Thyroid gland (tissue), 4 donors: ENCODE results near the gene PXN. TPM values are rescaled to one million over a fixed set of nuclear protein-coding genes. Genes with fewer than 3 reads are reported as not detected.

Source experiments
- DNase-seq, 2 donors: peaks; one replicate each; pipeline ENCODE4 v3.0.0-alpha.2; 2019
- H3K27ac ChIP-seq, 3 donors: fragments of 200-600 bp; sonication (generic); 1 replicate in 2 of 3; 2 replicates in 1 of 3; pipeline ENCODE4 v1.5.1; 2016 to 2019; ENCODE audit warnings: mild to moderate bottlenecking in 1 of 3, moderate library complexity in 1 of 3
- H3K27me3 ChIP-seq: fragments of 200-600 bp; sonication (generic); one replicate; pipeline ENCODE4 v1.5.1; 2019
- H3K36me3 ChIP-seq, 2 donors: fragments of 200-600 bp; sonication (generic); one replicate each; pipeline ENCODE4 v1.5.1; 2016 to 2019
- H3K4me1 ChIP-seq, 2 donors: fragments of 200-600 bp; sonication (generic); one replicate each; pipeline ENCODE4 v1.5.1; 2017 to 2019
- H3K4me3 ChIP-seq, 3 donors: fragments of 200-600 bp; sonication (generic); replicated peaks in 1 of 3; 1 replicate in 2 of 3; 2 replicates in 1 of 3; pipeline ENCODE4 v1.5.1; 2016; ENCODE audit warnings: mild to moderate bottlenecking in 1 of 3
- H3K9me3 ChIP-seq: fragments of 200-600 bp; sonication (generic); one replicate; pipeline ENCODE4 v1.5.1; 2017
- CTCF ChIP-seq, 6 experiments: fragments of 200-600 bp in 3 of 6; fragments of 450-650 bp in 3 of 6; sonication (generic) in 3 of 6; IDR thresholded peaks; one replicate each; pipeline ENCODE4 v1.5.1; 2016 to 2019; ENCODE audit warnings: antibody characterized with exemption in 6 of 6, mild to moderate bottlenecking in 2 of 6, inconsistent platforms in 1 of 6, moderate library complexity in 1 of 6
- POLR2A ChIP-seq, 2 donors: fragments of 450-650 bp; IDR thresholded peaks; one replicate each; pipeline ENCODE4 v1.6.1; 2017; ENCODE audit warnings: antibody characterized with exemption in 2 of 2, mild to moderate bottlenecking in 2 of 2, moderate library complexity in 1 of 2
- WGBS, 2 donors: methylation state at CpG; one replicate each; pipeline ENCODE4 v1.1.5; 2017; 5-methylcytosine and 5-hydroxymethylcytosine counted together
- intact Hi-C: fragments of 100-400 bp; cut with DNase I; formaldehyde crosslinking; loops from one replicate; pipeline ENCODE4 v1.15.1; 2023
- total RNA-seq, 4 donors: library from RNA; depleted of rRNA; stranded (reverse); fragments of >200 nt; gene quantifications; one replicate each; pipeline ENCODE4 v1.2.3, GENCODE V29; 2016

Gene PXN
- total RNA-seq, 4 donors from 2014 or later = 61.7 to 95.5 (median 82.7) TPM

GRCh38 chr12:120229487-120230325 lies 35.8 kb downstream of the PXN start:
- Histone ChIP-seq H3K4me3 (no peak overlapping the region), H3K27ac (peak overlapping the region; percentile 77 to 96 (median 96)), H3K4me1 (peaks cover 81 to 93% of the 10 kb centered on the region in 2 donors), H3K9me3 (no peaks in the 10 kb centered on the region), H3K27me3 (no peaks in the 10 kb centered on the region), H3K36me3 (no peaks in the 10 kb centered on the region)
- peak in 1 of 2 donors; percentile 35 for DNase-seq
- 57 to 62% methylated on average over 8 to 9 of the region's 12 CpGs for WGBS, 2 donors
- TF ChIP-seq POLR2A (IDR thresholded peaks at IDR 0.05) = no peak
- intact Hi-C loops = loop anchor here (2.0 kb wide), 1 partner anchor 35 kb away; the partner anchor contains the start of gene PXN

GRCh38 chr12:120229071-120229486 lies 36.5 kb downstream of the PXN start:
- peak in 1 of 2 donors; percentile 39 for DNase-seq
- TF ChIP-seq CTCF (IDR thresholded peaks at IDR 0.05) (peak in 1 of 6 experiments; percentile 14), POLR2A (IDR thresholded peaks at IDR 0.05) (no peak)
- no peak overlapping the region for H3K4me3 ChIP-seq
- H3K27ac ChIP-seq = peak overlapping the region; percentile 77 to 96 (median 96)
- H3K4me1 ChIP-seq = peaks cover 81 to 93% of the 10 kb centered on the region in 2 donors
- no peaks in the 10 kb centered on the region for H3K27me3 ChIP-seq
- WGBS, 2 donors = 26 to 44% methylated on average over 4 to 7 of the region's 7 CpGs
- no peaks in the 10 kb centered on the region for H3K9me3 ChIP-seq
- intact Hi-C loops = loop anchor here (2.0 kb wide), 1 partner anchor 36 kb away; the partner anchor contains the start of gene PXN
- no peaks in the 10 kb centered on the region for H3K36me3 ChIP-seq

GRCh38 chr12:120228291-120229070 lies 37.0 kb downstream of the PXN start:
- 15 to 19% methylated on average over 9 to 10 of the region's 23 CpGs for WGBS, 2 donors
- peak; percentile 93 to 95 for DNase-seq
- peaks cover 3 to 4% of the 10 kb centered on the region in 2 donors for H3K36me3 ChIP-seq
- no peaks in the 10 kb centered on the region for H3K9me3 ChIP-seq
- no peak overlapping the region for H3K4me3 ChIP-seq
- H3K4me1 ChIP-seq = peaks cover 76 to 89% of the 10 kb centered on the region in 2 donors
- intact Hi-C loops = loop anchor here (2.0 kb wide), 1 partner anchor 36 kb away; the partner anchor contains the start of gene PXN
- peak in 1 of 2 donors; percentile 27 for TF ChIP-seq POLR2A (IDR thresholded peaks at IDR 0.05)
- peak; percentile 61 to 97 (median 96) for TF ChIP-seq CTCF (IDR thresholded peaks at IDR 0.05)
- no peaks in the 10 kb centered on the region for H3K27me3 ChIP-seq
- H3K27ac ChIP-seq = peak overlapping the region; percentile 77 to 96 (median 96)

GRCh38 chr12:120228041-120228290 lies 37.6 kb downstream of the PXN start:
- Histone ChIP-seq H3K27ac (peak overlapping the region in 2 of 3 donors; percentile 96), H3K36me3 (peaks cover 6 to 7% of the 10 kb centered on the region in 2 donors), H3K4me1 (peaks cover 71 to 84% of the 10 kb centered on the region in 2 donors), H3K27me3 (no peaks in the 10 kb centered on the region), H3K9me3 (no peaks in the 10 kb centered on the region), H3K4me3 (no peak overlapping the region)
- DNase-seq = no peak
- WGBS, 2 donors = 59% methylated on average over 3 of the region's 3 CpGs
- intact Hi-C loops = loop anchor here (2.0 kb wide), 1 partner anchor 37 kb away; the partner anchor contains the start of gene PXN
- TF ChIP-seq CTCF (IDR thresholded peaks at IDR 0.05) (no peak), POLR2A (IDR thresholded peaks at IDR 0.05) (no peak)

GRCh38 chr12:120227233-120228040 lies 38.1 kb downstream of the PXN start:
- 59 to 68% methylated on average over 8 of the region's 8 CpGs for WGBS, 2 donors
- H3K27ac ChIP-seq = peak overlapping the region in 1 of 3 donors; percentile 96
- DNase-seq = no peak
- H3K4me3 ChIP-seq = no peak overlapping the region
- no peak for TF ChIP-seq CTCF (IDR thresholded peaks at IDR 0.05)
- no peak for TF ChIP-seq POLR2A (IDR thresholded peaks at IDR 0.05)
- peaks cover 66 to 79% of the 10 kb centered on the region in 2 donors for H3K4me1 ChIP-seq
- H3K27me3 ChIP-seq = no peaks in the 10 kb centered on the region
- intact Hi-C loops = loop anchor here (2.0 kb wide), 1 partner anchor 37 kb away; the partner anchor contains the start of gene PXN
- H3K9me3 ChIP-seq = no peaks in the 10 kb centered on the region
- H3K36me3 ChIP-seq = peaks cover 12% of the 10 kb centered on the region in 2 donors
